ENCODE data around the gene ERCC6L.

DNA sequence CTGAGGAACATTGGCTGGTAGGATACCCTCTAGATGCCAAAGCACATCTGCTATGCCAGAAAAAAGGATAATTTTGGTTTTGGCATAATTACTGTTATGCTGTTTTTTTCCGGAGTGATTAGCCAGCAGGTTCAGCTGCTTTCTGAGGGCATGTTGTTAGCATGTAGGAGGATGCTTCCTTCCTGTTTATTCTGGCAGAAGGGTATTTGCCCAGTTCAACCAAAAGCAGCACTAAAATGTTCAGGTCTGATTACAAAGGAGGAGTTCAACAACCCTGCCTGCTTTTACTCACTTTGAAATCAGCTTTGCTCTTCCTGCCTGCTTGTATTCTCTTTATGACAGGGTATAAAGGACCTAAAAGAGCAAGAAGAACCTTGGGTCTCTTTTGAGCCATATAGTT is 21.9 kb downstream of the ERCC6L start:
- TF ChIP-seq CTCF (IDR thresholded peaks at IDR 0.05; ENCODE audit: insufficient read depth, low read length): no peak
- no peak for TF ChIP-seq SPI1 (IDR thresholded peaks at IDR 0.05; ENCODE audit: borderline replicate concordance, low read depth)
- TF ChIP-seq POLR2AphosphoS5 (IDR thresholded peaks at IDR 0.05; ENCODE audit: low read depth): no peak
- TF ChIP-seq GABPA (IDR thresholded peaks at IDR 0.05; ENCODE audit: low read depth): no peak
